ENCODE results near the gene LPP.

LPP gene

GRCh38 chr3:188863999-188864406 is 710.0 kb downstream of the LPP start:
- Histone ChIP-seq H3K27ac (ENCODE audit: low read length) (no peak overlapping the region), H3K4me3 (ENCODE audit: low read length) (no peak overlapping the region), H3K4me1 (ENCODE audit: control insufficient read depth, low read depth, low read length) (no peaks in the 10 kb centered on the region), H3K27me3 (ENCODE audit: control insufficient read depth, insufficient read depth, low read length) (no peaks in the 10 kb centered on the region), H3K36me3 (ENCODE audit: control insufficient read depth, low read depth, low read length) (no peaks in the 10 kb centered on the region), H3K9ac (ENCODE audit: low read length) (no peak overlapping the region), H3K9me3 (ENCODE audit: control insufficient read depth, low read depth, low read length) (no peaks in the 10 kb centered on the region)

GRCh38 chr3:188867691-188868265 is 713.8 kb downstream of the LPP start:
- no peaks in the 10 kb centered on the region for H3K9me3 ChIP-seq (ENCODE audit: control insufficient read depth, low read depth, low read length)
- no peak overlapping the region for H3K27ac ChIP-seq (ENCODE audit: low read length)
- H3K4me3 ChIP-seq (ENCODE audit: low read length), result no peak overlapping the region
- H3K4me1 ChIP-seq (ENCODE audit: control insufficient read depth, low read depth, low read length), result no peaks in the 10 kb centered on the region
- H3K9ac ChIP-seq (ENCODE audit: low read length), result no peak overlapping the region
- no peaks in the 10 kb centered on the region for H3K27me3 ChIP-seq (ENCODE audit: control insufficient read depth, insufficient read depth, low read length)
- H3K36me3 ChIP-seq (ENCODE audit: control insufficient read depth, low read depth, low read length), result no peaks in the 10 kb centered on the region

- Histone ChIP-seq H3K4me1 (ENCODE audit: control insufficient read depth, low read depth, low read length) (no peaks in the 10 kb centered on the region), H3K27me3 (ENCODE audit: control insufficient read depth, insufficient read depth, low read length) (no peaks in the 10 kb centered on the region), H3K9me3 (ENCODE audit: control insufficient read depth, low read depth, low read length) (no peaks in the 10 kb centered on the region), H3K36me3 (ENCODE audit: control insufficient read depth, low read depth, low read length) (no peaks in the 10 kb centered on the region), H3K4me3 (ENCODE audit: low read length) (no peak overlapping the region), H3K9ac (ENCODE audit: low read length) (no peak overlapping the region), H3K27ac (ENCODE audit: low read length) (no peak overlapping the region)
These were observed 714.8 kb downstream of the LPP start for GRCh38 chr3:188868803-188869202.

- Histone ChIP-seq H3K27me3 (ENCODE audit: control insufficient read depth, insufficient read depth, low read length) (no peaks in the 10 kb centered on the region), H3K9me3 (ENCODE audit: control insufficient read depth, low read depth, low read length) (no peaks in the 10 kb centered on the region), H3K9ac (ENCODE audit: low read length) (no peak overlapping the region), H3K4me3 (ENCODE audit: low read length) (no peak overlapping the region), H3K27ac (ENCODE audit: low read length) (no peak overlapping the region), H3K4me1 (ENCODE audit: control insufficient read depth, low read depth, low read length) (no peaks in the 10 kb centered on the region), H3K36me3 (ENCODE audit: control insufficient read depth, low read depth, low read length) (no peaks in the 10 kb centered on the region)
These were observed 715.7 kb downstream of the LPP start for GRCh38 chr3:188869628-188870027.

GRCh38 chr3:188870431-188870830 is 716.5 kb downstream of the LPP start:
- Histone ChIP-seq H3K36me3 (ENCODE audit: control insufficient read depth, low read depth, low read length) (peaks cover 2% of the 10 kb centered on the region), H3K4me3 (ENCODE audit: low read length) (no peak overlapping the region), H3K27ac (ENCODE audit: low read length) (no peak overlapping the region), H3K9me3 (ENCODE audit: control insufficient read depth, low read depth, low read length) (no peaks in the 10 kb centered on the region), H3K4me1 (ENCODE audit: control insufficient read depth, low read depth, low read length) (no peaks in the 10 kb centered on the region), H3K27me3 (ENCODE audit: control insufficient read depth, insufficient read depth, low read length) (no peaks in the 10 kb centered on the region), H3K9ac (ENCODE audit: low read length) (no peak overlapping the region)

GRCh38 chr3:188874576-188874975 is 720.6 kb downstream of the LPP start:
- H3K9me3 ChIP-seq (ENCODE audit: control insufficient read depth, low read depth, low read length), result no peaks in the 10 kb centered on the region
- peaks cover 4% of the 10 kb centered on the region for H3K36me3 ChIP-seq (ENCODE audit: control insufficient read depth, low read depth, low read length)
- H3K27ac ChIP-seq (ENCODE audit: low read length), result no peak overlapping the region
- no peak overlapping the region for H3K4me3 ChIP-seq (ENCODE audit: low read length)
- H3K27me3 ChIP-seq (ENCODE audit: control insufficient read depth, insufficient read depth, low read length), result no peaks in the 10 kb centered on the region
- no peak overlapping the region for H3K9ac ChIP-seq (ENCODE audit: low read length)
- H3K4me1 ChIP-seq (ENCODE audit: control insufficient read depth, low read depth, low read length), result no peaks in the 10 kb centered on the region

GRCh38 chr3:188875413-188875812 is 721.5 kb downstream of the LPP start:
- no peak overlapping the region for H3K4me3 ChIP-seq (ENCODE audit: low read length)
- H3K27ac ChIP-seq (ENCODE audit: low read length), result no peak overlapping the region
- H3K36me3 ChIP-seq (ENCODE audit: control insufficient read depth, low read depth, low read length), result peaks cover 4% of the 10 kb centered on the region
- H3K4me1 ChIP-seq (ENCODE audit: control insufficient read depth, low read depth, low read length), result no peaks in the 10 kb centered on the region
- H3K9ac ChIP-seq (ENCODE audit: low read length), result no peak overlapping the region
- H3K27me3 ChIP-seq (ENCODE audit: control insufficient read depth, insufficient read depth, low read length), result no peaks in the 10 kb centered on the region
- H3K9me3 ChIP-seq (ENCODE audit: control insufficient read depth, low read depth, low read length), result no peaks in the 10 kb centered on the region

- H3K4me1 ChIP-seq (ENCODE audit: control insufficient read depth, low read depth, low read length), result no peaks in the 10 kb centered on the region
- no peak overlapping the region for H3K27ac ChIP-seq (ENCODE audit: low read length)
- peaks cover 4% of the 10 kb centered on the region for H3K36me3 ChIP-seq (ENCODE audit: control insufficient read depth, low read depth, low read length)
These were observed 722.4 kb downstream of the LPP start for GRCh38 chr3:188876370-188876769.

GRCh38 chr3:188877381-188877780 is 723.4 kb downstream of the LPP start:
- Histone ChIP-seq H3K27ac (ENCODE audit: low read length) (no peak overlapping the region), H3K36me3 (ENCODE audit: control insufficient read depth, low read depth, low read length) (peaks cover 4% of the 10 kb centered on the region), H3K4me1 (ENCODE audit: control insufficient read depth, low read depth, low read length) (no peaks in the 10 kb centered on the region), H3K27me3 (ENCODE audit: control insufficient read depth, insufficient read depth, low read length) (no peaks in the 10 kb centered on the region), H3K9ac (ENCODE audit: low read length) (no peak overlapping the region), H3K9me3 (ENCODE audit: control insufficient read depth, low read depth, low read length) (no peaks in the 10 kb centered on the region), H3K4me3 (ENCODE audit: low read length) (no peak overlapping the region)

More at GRCh38 chr3:188876370-188876769, 722.4 kb downstream of the LPP start:
- Histone ChIP-seq H3K27me3 (ENCODE audit: control insufficient read depth, insufficient read depth, low read length) (no peaks in the 10 kb centered on the region), H3K4me3 (ENCODE audit: low read length) (no peak overlapping the region), H3K9ac (ENCODE audit: low read length) (no peak overlapping the region), H3K9me3 (ENCODE audit: control insufficient read depth, low read depth, low read length) (no peaks in the 10 kb centered on the region)

GRCh38 chr3:188878076-188878475 is 724.1 kb downstream of the LPP start:
- Histone ChIP-seq H3K4me1 (ENCODE audit: control insufficient read depth, low read depth, low read length) (no peaks in the 10 kb centered on the region), H3K27me3 (ENCODE audit: control insufficient read depth, insufficient read depth, low read length) (no peaks in the 10 kb centered on the region), H3K4me3 (ENCODE audit: low read length) (no peak overlapping the region), H3K9me3 (ENCODE audit: control insufficient read depth, low read depth, low read length) (no peaks in the 10 kb centered on the region), H3K9ac (ENCODE audit: low read length) (no peak overlapping the region), H3K36me3 (ENCODE audit: control insufficient read depth, low read depth, low read length) (peaks cover 4% of the 10 kb centered on the region), H3K27ac (ENCODE audit: low read length) (no peak overlapping the region)

GRCh38 chr3:188881954-188882641 is 728.1 kb downstream of the LPP start:
- H3K27ac ChIP-seq (ENCODE audit: low read length), result no peak overlapping the region

More at GRCh38 chr3:188881954-188882641, 728.1 kb downstream of the LPP start:
- no peak overlapping the region for H3K4me3 ChIP-seq (ENCODE audit: low read length)
- H3K36me3 ChIP-seq (ENCODE audit: control insufficient read depth, low read depth, low read length), result no peaks in the 10 kb centered on the region
- H3K9me3 ChIP-seq (ENCODE audit: control insufficient read depth, low read depth, low read length), result no peaks in the 10 kb centered on the region
- H3K27me3 ChIP-seq (ENCODE audit: control insufficient read depth, insufficient read depth, low read length), result no peaks in the 10 kb centered on the region
- H3K4me1 ChIP-seq (ENCODE audit: control insufficient read depth, low read depth, low read length), result no peaks in the 10 kb centered on the region
- H3K9ac ChIP-seq (ENCODE audit: low read length), result no peak overlapping the region

Measured in iPS-18a (cell line).